ENCODE results near the gene PRKD2. TPM values are rescaled to one million over a fixed set of nuclear protein-coding genes. Genes with fewer than 3 reads are reported as not detected.

PRKD2 gene
- total and polyA plus RNA-seq, 10 of the 15 experiments (the other 5 are each of a cell fraction or from before 2014, with no cell fraction given): 2.3 to 98.8 (median 32.9) TPM

GRCh38 chr19:46764817-46765291 is 47.9 kb upstream of the PRKD2 start:
- RAD21 ChIA-PET (ENCODE audit: unreplicated experiment): interaction anchor here (3.2 kb wide), 1 partner anchor 75 kb away, joined by 19 read pairs; no protein-coding TSS in a partner anchor
- H3K4me2 ChIP-seq (ENCODE audit: control insufficient read depth, insufficient read depth): no peak overlapping the region
- POLR2A ChIA-PET: interaction anchor here (0.5 to 0.6 kb wide), 2 partner anchors 94 to 169 kb away, joined by 3 read pairs; no protein-coding TSS in a partner anchor
- H3K4me1 ChIP-seq (ENCODE audit: control insufficient read depth, insufficient read depth, low read length): no peaks in the 10 kb centered on the region
- no peak overlapping the region for H2AFZ ChIP-seq (ENCODE audit: control insufficient read depth, low read depth, low read length)
- H3K27me3 ChIP-seq (replicated peaks in 1 of 2; ENCODE audit: control insufficient read depth in 2 of 2, insufficient read depth in 2 of 2, low read length in 1 of 2): no peaks in the 10 kb centered on the region
- SMC1A ChIA-PET (ENCODE audit: uncharacterized antibody, unreplicated experiment): interaction anchor here (1.3 kb wide), 1 partner anchor 19 kb away, joined by 3 read pairs; no protein-coding TSS in a partner anchor
- H3K9ac ChIP-seq (ENCODE audit: control insufficient read depth, insufficient read depth, low read length): no peak overlapping the region
- CTCF ChIA-PET: interaction anchor here (0.6 to 4.7 kb wide), 10 partner anchors 9 to 225 kb away, joined by 3 to 33 read pairs (median 4); no protein-coding TSS in a partner anchor
- in situ Hi-C loops (cut with MboI): no loop called here
- 82% methylated on average over 11 of the region's 11 CpGs for WGBS (ENCODE audit: insufficient coverage, insufficient replicate concordance, low lambda C conversion rate, missing lambda C conversion rate)
- no TSS peak for BruUV-seq (replicated peaks)
- intact Hi-C loops (cut with micrococcal nuclease; ENCODE audit: unreplicated experiment): no loop called here
- no peak for TF ChIP-seq SUZ12 (IDR thresholded peaks at IDR 0.05; ENCODE audit: unreplicated experiment)
- no peaks in the 10 kb centered on the region for H4K20me1 ChIP-seq (ENCODE audit: control insufficient read depth, insufficient read depth)
- no peak overlapping the region for H3K27ac ChIP-seq (ENCODE audit: control insufficient read depth, insufficient read depth)
- H3K4me3 ChIP-seq: no peak overlapping the region
- H3K9me3 ChIP-seq (replicated peaks; ENCODE audit: control insufficient read depth, insufficient read depth, low read length): no peaks in the 10 kb centered on the region
- no peak for DNase-seq (ENCODE audit: low read depth, low spot score)
- FAIRE-seq: no peak
- no peaks in the 10 kb centered on the region for H3K79me2 ChIP-seq (ENCODE audit: control insufficient read depth, insufficient read depth, low read length)
- no peak for ATAC-seq
- no peaks in the 10 kb centered on the region for H3K36me3 ChIP-seq (ENCODE audit: control insufficient read depth in 2 of 2, insufficient read depth in 2 of 2, low read length in 1 of 2)

GRCh38 chr19:46762245-46762890 is 45.5 kb upstream of the PRKD2 start:
- Histone ChIP-seq H3K9me3 (replicated peaks; ENCODE audit: control insufficient read depth, insufficient read depth, low read length) (no peaks in the 10 kb centered on the region), H4K20me1 (ENCODE audit: control insufficient read depth, insufficient read depth) (no peaks in the 10 kb centered on the region), H3K4me1 (ENCODE audit: control insufficient read depth, insufficient read depth, low read length) (no peaks in the 10 kb centered on the region), H3K79me2 (ENCODE audit: control insufficient read depth, insufficient read depth, low read length) (no peaks in the 10 kb centered on the region), H3K4me2 (ENCODE audit: control insufficient read depth, insufficient read depth) (no peak overlapping the region), H3K27ac (ENCODE audit: control insufficient read depth, insufficient read depth) (no peak overlapping the region), H3K4me3 (no peak overlapping the region), H3K27me3 (replicated peaks in 1 of 2; ENCODE audit: control insufficient read depth in 2 of 2, insufficient read depth in 2 of 2, low read length in 1 of 2) (no peaks in the 10 kb centered on the region), H3K9ac (ENCODE audit: control insufficient read depth, insufficient read depth, low read length) (no peak overlapping the region), H3K36me3 (ENCODE audit: control insufficient read depth in 2 of 2, insufficient read depth in 2 of 2, low read length in 1 of 2) (no peaks in the 10 kb centered on the region), H2AFZ (ENCODE audit: control insufficient read depth, low read depth, low read length) (no peak overlapping the region)
- no peak for FAIRE-seq
- no peak for DNase-seq (ENCODE audit: low read depth, low spot score)
- in situ Hi-C loops (cut with MboI): no loop called here
- SMC1A ChIA-PET (ENCODE audit: uncharacterized antibody, unreplicated experiment): interaction anchor here (1.5 kb wide), 1 partner anchor 78 kb away, joined by 4 read pairs; no protein-coding TSS in a partner anchor
- BruUV-seq (replicated peaks): no TSS peak
- POLR2A ChIA-PET: interaction anchor here (0.6 kb wide), 1 partner anchor 912 kb away, joined by 3 read pairs; no protein-coding TSS in a partner anchor
- RAD21 ChIA-PET (ENCODE audit: unreplicated experiment): no interaction called here
- intact Hi-C loops (cut with micrococcal nuclease; ENCODE audit: unreplicated experiment): no loop called here
- 68% methylated on average over 6 of the region's 6 CpGs for WGBS (ENCODE audit: insufficient coverage, insufficient replicate concordance, low lambda C conversion rate, missing lambda C conversion rate)
- no peak for ATAC-seq
- CTCF ChIA-PET: interaction anchor here (1.1 to 6.5 kb wide), 3 partner anchors 8 to 80 kb away, joined by 3 to 133 read pairs (median 5); no protein-coding TSS in a partner anchor
- no peak for TF ChIP-seq PKNOX1 (IDR thresholded peaks at IDR 0.05)
- TF ChIP-seq ZZZ3 (IDR thresholded peaks at IDR 0.05; ENCODE audit: control insufficient read depth, insufficient read length, low read depth): no peak
- no peak for TF ChIP-seq EP300 (IDR thresholded peaks at IDR 0.05; ENCODE audit: borderline replicate concordance in 1 of 2, control insufficient read depth in 1 of 2, low read depth in 2 of 2, low read length in 2 of 2)
- TF ChIP-seq BACH1 (IDR thresholded peaks at IDR 0.05; ENCODE audit: borderline replicate concordance): no peak

All from GM12878 (cell line).